Fibroblast of pulmonary artery (primary cell): Measurements from ENCODE around the gene DEDD.
A peak's percentile ranks its signal among the peaks of the same experiment; 100 is the strongest.

ENCODE experiments used
- DNase-seq: peaks from one replicate; pipeline ENCODE4 v3.0.0-alpha.2; 2010; ENCODE audit warnings: low read depth
- H3K4me3 ChIP-seq: replicated peaks from 2 replicates; pipeline ENCODE4 v1.5.1; 2011; ENCODE audit warnings: low read depth, mild to moderate bottlenecking, control low read depth, low read length, moderate library complexity
- CTCF ChIP-seq: IDR thresholded peaks from 2 replicates; pipeline ENCODE4 v1.5.1; 2011; ENCODE audit warnings: mild to moderate bottlenecking, control low read depth, low read length, inconsistent platforms; ENCODE audit errors: missing control alignments

Gene DEDD

GRCh38 chr1:161082996-161083747, 49.3 kb downstream of the DEDD start:
- peak; percentile 89 for DNase-seq

GRCh38 chr1:161082483-161082882, 50.0 kb downstream of the DEDD start:
- no peak overlapping the region for H3K4me3 ChIP-seq
- no peak for DNase-seq
- no peak for TF ChIP-seq CTCF

More at GRCh38 chr1:161082996-161083747, 49.3 kb downstream of the DEDD start:
- no peak for TF ChIP-seq CTCF
- H3K4me3 ChIP-seq = no peak overlapping the region

- no peak for TF ChIP-seq CTCF
- no peak overlapping the region for H3K4me3 ChIP-seq
- DNase-seq = no peak
Observed at GRCh38 chr1:161081519-161081918, 50.9 kb downstream of the DEDD start.

GRCh38 chr1:161080441-161081405, 51.7 kb downstream of the DEDD start:
- no peak for TF ChIP-seq CTCF
- DNase-seq = peak; percentile 38

GRCh38 chr1:161079436-161080110, 52.9 kb downstream of the DEDD start:
- H3K4me3 ChIP-seq = no peak overlapping the region
- DNase-seq = no peak
- no peak for TF ChIP-seq CTCF

More at GRCh38 chr1:161080441-161081405, 51.7 kb downstream of the DEDD start:
- no peak overlapping the region for H3K4me3 ChIP-seq

- no peak for DNase-seq
- no peak overlapping the region for H3K4me3 ChIP-seq
- no peak for TF ChIP-seq CTCF
Observed at GRCh38 chr1:161077426-161077825, 55.0 kb downstream of the DEDD start.
